ENCODE measurements around the gene FBXL7. TPM values are rescaled to one million over a fixed set of nuclear protein-coding genes. Genes with fewer than 3 reads are reported as not detected.

FBXL7 gene
- total and polyA plus RNA-seq, 9 of the 15 experiments (the other 6 are each of a cell fraction or from before 2014, with no cell fraction given) = 0.04 to 0.08 TPM; not detected in 7

DNA sequence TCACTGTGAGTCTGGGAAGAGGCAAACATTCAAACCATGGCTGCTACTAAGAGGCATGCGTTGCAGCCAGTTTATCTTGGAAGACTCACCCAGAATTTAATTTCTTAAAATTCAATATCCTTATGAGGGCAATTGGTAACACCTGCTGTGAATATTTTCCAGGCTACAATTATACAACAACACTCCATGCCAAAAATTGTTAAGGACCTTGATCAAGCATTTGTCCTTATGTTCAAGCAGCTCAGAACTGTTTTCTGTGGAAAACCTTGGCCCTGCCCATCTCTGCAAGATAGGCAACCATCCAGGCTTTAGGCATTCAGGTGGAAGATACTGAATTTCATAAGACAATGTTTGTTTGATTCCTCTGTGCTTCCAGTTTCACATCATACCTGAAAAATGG, 327.8 kb downstream of the FBXL7 start:
- BruUV-seq (replicated peaks) = no TSS peak
- Histone ChIP-seq H4K20me1 (replicated peaks; ENCODE audit: control insufficient read depth, insufficient read depth, low read length) (no peaks in the 10 kb centered on the region), H3K9ac (ENCODE audit: insufficient read depth in 1 of 2, low read depth in 2 of 2, low read length in 2 of 2) (no peak overlapping the region), H3K4me2 (ENCODE audit: insufficient read depth, low read length) (no peak overlapping the region), H3K36me3 (ENCODE audit: control insufficient read depth, insufficient read depth, low read length) (no peaks in the 10 kb centered on the region), H3K9me3 (replicated peaks; ENCODE audit: control insufficient read depth, insufficient read depth, low read depth, low read length) (no peaks in the 10 kb centered on the region), H3K4me3 (no peak overlapping the region), H3K4me1 (replicated peaks in 1 of 2; ENCODE audit: control insufficient read depth in 2 of 2, insufficient read depth in 2 of 2, low read length in 2 of 2) (no peaks in the 10 kb centered on the region), H2AFZ (ENCODE audit: low read depth, low read length) (no peak overlapping the region), H3K9me1 (ENCODE audit: control insufficient read depth, insufficient read depth, low read length) (no peaks in the 10 kb centered on the region), H3K27ac (ENCODE audit: extremely low read depth, low read depth, low read length) (no peak overlapping the region), H3K79me2 (ENCODE audit: control insufficient read depth, insufficient read depth, low read length) (no peaks in the 10 kb centered on the region), H3K27me3 (ENCODE audit: control insufficient read depth in 2 of 2, insufficient read depth in 2 of 2, low read length in 2 of 2) (no peaks in the 10 kb centered on the region)
- ChIA-PET POLR2A (no interaction called here), CTCF (ENCODE audit: low intra/inter-chr PET ratio) (no interaction called here)
- ATAC-seq (no peak), FAIRE-seq (no peak), DNase-seq (ENCODE audit: extremely low read depth in 1 of 4, low spot score in 3 of 4) (no peak)
- intact Hi-C loops (cut with micrococcal nuclease) = no loop called here
- 0% methylated on average over 1 of the region's 1 CpG for WGBS (ENCODE audit: insufficient coverage, low coverage, missing lambda C conversion rate)
- in situ Hi-C loops (cut with MboI) = no loop called here
- TF ChIP-seq ZNF41 (CRISPR knock-in tag; conservative IDR thresholded peaks at IDR 0.05) (no peak), CAMTA2 (CRISPR knock-in tag; conservative IDR thresholded peaks at IDR 0.05) (no peak), JUN (IDR thresholded peaks at IDR 0.05; ENCODE audit: borderline replicate concordance, low read depth, low read length) (no peak), JUN (CRISPR knock-in tag; IDR thresholded peaks at IDR 0.05; ENCODE audit: borderline replicate concordance) (no peak), ZSCAN32 (CRISPR knock-in tag; IDR thresholded peaks at IDR 0.05) (no peak), RAD21 (CRISPR knock-in tag; conservative IDR thresholded peaks at IDR 0.05 in 1 of 2, IDR thresholded peaks at IDR 0.05 in 1 of 2) (no peak), PHB2 (IDR thresholded peaks at IDR 0.05; ENCODE audit: low read depth) (no peak), KAT2B (IDR thresholded peaks at IDR 0.05; ENCODE audit: low read depth, low read length) (no peak), POLR2AphosphoS2 (IDR thresholded peaks at IDR 0.05; ENCODE audit: low read length) (no peak), TBL1XR1 (IDR thresholded peaks at IDR 0.05; ENCODE audit: low read length in 2 of 2) (no peak), GATA2 (CRISPR knock-in tag; IDR thresholded peaks at IDR 0.05) (no peak), STAT5A (IDR thresholded peaks at IDR 0.05; ENCODE audit: borderline replicate concordance, low read length) (no peak), RBM22 (IDR thresholded peaks at IDR 0.05; ENCODE audit: low read depth, low read length, poor library complexity, severe bottlenecking) (no peak), TCF7L2 (IDR thresholded peaks at IDR 0.05; ENCODE audit: low read depth, low read length) (no peak)
- TF ChIP-seq, protein P1, sequence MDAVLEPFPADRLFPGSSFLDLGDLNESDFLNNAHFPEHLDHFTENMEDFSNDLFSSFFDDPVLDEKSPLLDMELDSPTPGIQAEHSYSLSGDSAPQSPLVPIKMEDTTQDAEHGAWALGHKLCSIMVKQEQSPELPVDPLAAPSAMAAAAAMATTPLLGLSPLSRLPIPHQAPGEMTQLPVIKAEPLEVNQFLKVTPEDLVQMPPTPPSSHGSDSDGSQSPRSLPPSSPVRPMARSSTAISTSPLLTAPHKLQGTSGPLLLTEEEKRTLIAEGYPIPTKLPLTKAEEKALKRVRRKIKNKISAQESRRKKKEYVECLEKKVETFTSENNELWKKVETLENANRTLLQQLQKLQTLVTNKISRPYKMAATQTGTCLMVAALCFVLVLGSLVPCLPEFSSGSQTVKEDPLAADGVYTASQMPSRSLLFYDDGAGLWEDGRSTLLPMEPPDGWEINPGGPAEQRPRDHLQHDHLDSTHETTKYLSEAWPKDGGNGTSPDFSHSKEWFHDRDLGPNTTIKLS (IDR thresholded peaks at IDR 0.05; ENCODE audit: borderline replicate concordance, low read depth) = no peak
- TF ChIP-seq, protein P2, sequence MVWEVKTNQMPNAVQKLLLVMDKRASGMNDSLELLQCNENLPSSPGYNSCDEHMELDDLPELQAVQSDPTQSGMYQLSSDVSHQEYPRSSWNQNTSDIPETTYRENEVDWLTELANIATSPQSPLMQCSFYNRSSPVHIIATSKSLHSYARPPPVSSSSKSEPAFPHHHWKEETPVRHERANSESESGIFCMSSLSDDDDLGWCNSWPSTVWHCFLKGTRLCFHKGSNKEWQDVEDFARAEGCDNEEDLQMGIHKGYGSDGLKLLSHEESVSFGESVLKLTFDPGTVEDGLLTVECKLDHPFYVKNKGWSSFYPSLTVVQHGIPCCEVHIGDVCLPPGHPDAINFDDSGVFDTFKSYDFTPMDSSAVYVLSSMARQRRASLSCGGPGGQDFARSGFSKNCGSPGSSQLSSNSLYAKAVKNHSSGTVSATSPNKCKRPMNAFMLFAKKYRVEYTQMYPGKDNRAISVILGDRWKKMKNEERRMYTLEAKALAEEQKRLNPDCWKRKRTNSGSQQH (CRISPR knock-in tag; IDR thresholded peaks at IDR 0.05) = no peak
- TF ChIP-seq, protein P3, sequence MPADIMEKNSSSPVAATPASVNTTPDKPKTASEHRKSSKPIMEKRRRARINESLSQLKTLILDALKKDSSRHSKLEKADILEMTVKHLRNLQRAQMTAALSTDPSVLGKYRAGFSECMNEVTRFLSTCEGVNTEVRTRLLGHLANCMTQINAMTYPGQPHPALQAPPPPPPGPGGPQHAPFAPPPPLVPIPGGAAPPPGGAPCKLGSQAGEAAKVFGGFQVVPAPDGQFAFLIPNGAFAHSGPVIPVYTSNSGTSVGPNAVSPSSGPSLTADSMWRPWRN (IDR thresholded peaks at IDR 0.05; ENCODE audit: low read depth) = no peak

Measured in K562 (cell line).